Astrocyte (in vitro differentiated cells and primary cell): ENCODE results near the gene ANKS6. TPM values are rescaled to one million over a fixed set of nuclear protein-coding genes. Genes with fewer than 3 reads are reported as not detected.

Experiments used
- DNase-seq: peaks from one replicate; pipeline ENCODE4 v3.0.0-alpha.2; 2010; ENCODE audit warnings: low read depth
- FAIRE-seq: peaks from 2 replicates; lab custom pipeline; 2011; peaks lifted over from hg19 to GRCh38; lab: Jason Lieb, UNC
- H2AFZ ChIP-seq: 2 replicates; pipeline ENCODE4 v1.6.0; 2012; ENCODE audit warnings: low read depth, low read length, inconsistent platforms
- H3K27ac ChIP-seq: 2 replicates; pipeline ENCODE4 v1.5.1; 2011; ENCODE audit warnings: low read depth, low read length, inconsistent platforms
- H3K27me3 ChIP-seq: 2 replicates; pipeline ENCODE4 v1.6.0; 2011; ENCODE audit warnings: low read length, inconsistent platforms; ENCODE audit not compliant: insufficient read depth
- H3K36me3 ChIP-seq: 2 replicates; pipeline ENCODE4 v1.5.1; 2011; ENCODE audit warnings: low read length, inconsistent platforms; ENCODE audit not compliant: insufficient read depth
- H3K4me1 ChIP-seq: 2 replicates; pipeline ENCODE4 v1.5.1; 2011; ENCODE audit warnings: low read length, inconsistent platforms; ENCODE audit not compliant: insufficient read depth
- H3K4me2 ChIP-seq: 2 replicates; pipeline ENCODE4 v1.6.0; 2012; ENCODE audit warnings: low read length, inconsistent platforms
- H3K4me3 ChIP-seq: 2 replicates; pipeline ENCODE4 v1.5.1; 2011; ENCODE audit warnings: low read depth, mild to moderate bottlenecking, low read length, inconsistent platforms; ENCODE audit not compliant: insufficient read depth
- H3K79me2 ChIP-seq: 2 replicates; pipeline ENCODE4 v1.6.0; 2012; ENCODE audit warnings: mild to moderate bottlenecking, low read length, inconsistent platforms; ENCODE audit not compliant: insufficient read depth
- H3K9ac ChIP-seq: 2 replicates; pipeline ENCODE4 v1.6.0; 2012; ENCODE audit warnings: mild to moderate bottlenecking, low read length, inconsistent platforms
- H3K9me3 ChIP-seq: 2 replicates; pipeline ENCODE4 v1.5.1; 2012; ENCODE audit warnings: low read depth, mild to moderate bottlenecking, low read length, inconsistent platforms; ENCODE audit not compliant: insufficient read depth
- H4K20me1 ChIP-seq: 2 replicates; pipeline ENCODE4 v1.6.0; 2012; ENCODE audit warnings: low read length, inconsistent platforms; ENCODE audit not compliant: insufficient read depth
- H3K27ac Mint-ChIP-seq: one replicate; pipeline ENCODE4 v1.8.0; 2021; ENCODE audit warnings: mild to moderate bottlenecking, mixed read lengths; ENCODE audit not compliant: unreplicated experiment
- H3K27me3 Mint-ChIP-seq: one replicate; pipeline ENCODE4 v1.8.0; 2021; ENCODE audit warnings: low read depth, mixed read lengths; ENCODE audit not compliant: unreplicated experiment
- H3K36me3 Mint-ChIP-seq: one replicate; pipeline ENCODE4 v1.8.0; 2021; ENCODE audit warnings: low read depth, mixed read lengths; ENCODE audit not compliant: unreplicated experiment
- H3K4me1 Mint-ChIP-seq: one replicate; pipeline ENCODE4 v1.8.0; 2021; ENCODE audit warnings: low read depth, mixed read lengths; ENCODE audit not compliant: unreplicated experiment
- H3K4me3 Mint-ChIP-seq: one replicate; pipeline ENCODE4 v1.8.0; 2021; ENCODE audit warnings: mild to moderate bottlenecking, moderate library complexity, mixed read lengths; ENCODE audit not compliant: unreplicated experiment
- H3K9me3 Mint-ChIP-seq: one replicate; pipeline ENCODE4 v1.8.0; 2021; ENCODE audit warnings: mild to moderate bottlenecking, mixed read lengths; ENCODE audit not compliant: unreplicated experiment
- EZH2 ChIP-seq: IDR thresholded peaks from 2 replicates; pipeline ENCODE4 v1.6.1; 2012; ENCODE audit warnings: mild to moderate bottlenecking, low read length, inconsistent platforms; ENCODE audit not compliant: insufficient read depth
- total RNA-seq: library from RNA; stranded (reverse); gene quantifications from 2 replicates; pipeline ENCODE4 v1.2.1, GENCODE V29; 2021
- TF ChIP-seq, protein P1 (sequence below): IDR thresholded peaks from 2 replicates; pipeline ENCODE4 v1.5.1; 2011; ENCODE audit warnings: low read depth, mild to moderate bottlenecking, inconsistent platforms, low read length, moderate library complexity; ENCODE audit not compliant: insufficient read depth

Gene ANKS6
- total RNA-seq, 1 donor from 2014 or later, result 16.7 TPM

GRCh38 chr9:98833090-98833956, 37.0 kb upstream of the ANKS6 start:
- DNase-seq (no peak), FAIRE-seq (no peak)
- Mint-ChIP-seq H3K27ac (no peak overlapping the region), H3K27me3 (peaks cover 8% of the 10 kb centered on the region), H3K4me1 (no peaks in the 10 kb centered on the region), H3K9me3 (peaks cover 2% of the 10 kb centered on the region), H3K36me3 (peaks cover 2% of the 10 kb centered on the region), H3K4me3 (no peak overlapping the region)
- Histone ChIP-seq H3K36me3 (no peaks in the 10 kb centered on the region), H3K4me1 (no peaks in the 10 kb centered on the region), H3K9me3 (no peaks in the 10 kb centered on the region), H3K79me2 (no peaks in the 10 kb centered on the region), H3K4me2 (no peak overlapping the region), H3K4me3 (no peak overlapping the region), H4K20me1 (no peaks in the 10 kb centered on the region), H3K27ac (no peak overlapping the region), H2AFZ (no peak overlapping the region), H3K9ac (no peak overlapping the region), H3K27me3 (no peaks in the 10 kb centered on the region)
- TF ChIP-seq, protein P1, sequence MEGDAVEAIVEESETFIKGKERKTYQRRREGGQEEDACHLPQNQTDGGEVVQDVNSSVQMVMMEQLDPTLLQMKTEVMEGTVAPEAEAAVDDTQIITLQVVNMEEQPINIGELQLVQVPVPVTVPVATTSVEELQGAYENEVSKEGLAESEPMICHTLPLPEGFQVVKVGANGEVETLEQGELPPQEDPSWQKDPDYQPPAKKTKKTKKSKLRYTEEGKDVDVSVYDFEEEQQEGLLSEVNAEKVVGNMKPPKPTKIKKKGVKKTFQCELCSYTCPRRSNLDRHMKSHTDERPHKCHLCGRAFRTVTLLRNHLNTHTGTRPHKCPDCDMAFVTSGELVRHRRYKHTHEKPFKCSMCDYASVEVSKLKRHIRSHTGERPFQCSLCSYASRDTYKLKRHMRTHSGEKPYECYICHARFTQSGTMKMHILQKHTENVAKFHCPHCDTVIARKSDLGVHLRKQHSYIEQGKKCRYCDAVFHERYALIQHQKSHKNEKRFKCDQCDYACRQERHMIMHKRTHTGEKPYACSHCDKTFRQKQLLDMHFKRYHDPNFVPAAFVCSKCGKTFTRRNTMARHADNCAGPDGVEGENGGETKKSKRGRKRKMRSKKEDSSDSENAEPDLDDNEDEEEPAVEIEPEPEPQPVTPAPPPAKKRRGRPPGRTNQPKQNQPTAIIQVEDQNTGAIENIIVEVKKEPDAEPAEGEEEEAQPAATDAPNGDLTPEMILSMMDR, result no peak
- TF ChIP-seq EZH2, result no peak

DNA sequence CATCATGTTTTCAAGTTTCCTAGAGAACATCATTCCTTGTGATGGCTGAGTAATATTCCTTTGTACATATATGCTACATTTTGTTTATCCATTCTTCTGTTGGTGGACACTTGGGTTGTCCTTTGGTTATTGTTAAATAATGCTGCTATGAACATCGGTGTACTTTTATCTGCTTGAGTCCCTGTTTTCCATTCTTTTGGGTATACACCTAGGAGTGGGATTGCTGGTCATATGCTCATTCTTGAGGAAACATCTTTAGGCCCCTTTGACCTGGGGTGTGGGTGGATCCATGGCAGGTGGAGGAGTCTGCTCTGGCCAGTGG, 36.4 kb upstream of the ANKS6 start:
- no peak overlapping the region for H3K27ac ChIP-seq
- no peak for FAIRE-seq
- H3K79me2 ChIP-seq, result no peaks in the 10 kb centered on the region

More for the DNA sequence above, 36.4 kb upstream of the ANKS6 start:
- Mint-ChIP-seq H3K4me1 (no peaks in the 10 kb centered on the region), H3K27me3 (peaks cover 14% of the 10 kb centered on the region), H3K27ac (no peak overlapping the region), H3K9me3 (peaks cover 5% of the 10 kb centered on the region), H3K4me3 (no peak overlapping the region), H3K36me3 (no peaks in the 10 kb centered on the region)
- H2AFZ ChIP-seq, result no peak overlapping the region
- DNase-seq, result no peak
- H4K20me1 ChIP-seq, result no peaks in the 10 kb centered on the region
- no peak overlapping the region for H3K9ac ChIP-seq
- no peak overlapping the region for H3K4me3 ChIP-seq
- TF ChIP-seq, protein P1, result no peak
- TF ChIP-seq EZH2, result no peak
- no peak overlapping the region for H3K4me2 ChIP-seq
- no peaks in the 10 kb centered on the region for H3K36me3 ChIP-seq
- H3K9me3 ChIP-seq, result no peaks in the 10 kb centered on the region
- no peaks in the 10 kb centered on the region for H3K4me1 ChIP-seq
- no peaks in the 10 kb centered on the region for H3K27me3 ChIP-seq
